Cardiac muscle cell (in vitro differentiated cells and primary cell): Measurements from ENCODE around the gene HEATR1. TPM values are rescaled to one million over a fixed set of nuclear protein-coding genes. Genes with fewer than 3 reads are reported as not detected.
"Not testable (repeated sequence)": the region's sequence is repeated elsewhere in the genome, so short reads cannot be mapped to it uniquely, and the experiment has no call there.

Experiments
- DNase-seq, 2 donors: peaks; one replicate each; pipeline versions ENCODE4 v3.0.0 to v3.0.0-alpha.2; 2010 to 2017; ENCODE audit warnings: low read depth in 1 of 2, low spot score in 1 of 2
- H3K27ac ChIP-seq: fragments of 200-600 bp; sonication (generic); 2 replicates; pipeline ENCODE4 v1.5.1; 2016
- H3K27me3 ChIP-seq: fragments of 200-600 bp; sonication (generic); 2 replicates; pipeline ENCODE4 v1.6.0; 2016; ENCODE audit warnings: control low read depth
- H3K36me3 ChIP-seq: fragments of 200-600 bp; sonication (generic); 2 replicates; pipeline ENCODE4 v1.5.1; 2016; ENCODE audit warnings: control low read depth
- H3K4me1 ChIP-seq: fragments of 200-600 bp; sonication (generic); 2 replicates; pipeline ENCODE4 v1.8.1; 2017; ENCODE audit warnings: low read depth, mild to moderate bottlenecking, mixed run types
- H3K4me3 ChIP-seq: fragments of 200-600 bp; sonication (generic); 2 replicates; pipeline ENCODE4 v1.5.1; 2016; ENCODE audit warnings: mild to moderate bottlenecking
- H3K9me3 ChIP-seq: fragments of 200-600 bp; sonication (generic); 2 replicates; pipeline ENCODE4 v1.5.1; 2017; ENCODE audit warnings: low read depth, mild to moderate bottlenecking, control low read depth
- polyA plus RNA-seq: library from polyadenylated mRNA; unstranded; fragments of >200 nt; fragmentation: Nextera tagmentation; extraction: Ambion mirVana; gene quantifications from 2 replicates; pipeline ENCODE4 v1.2.1, GENCODE V29; 2016
- total RNA-seq: library from RNA; depleted of rRNA; stranded (reverse); fragments of >200 nt; gene quantifications from 2 replicates; pipeline ENCODE4 v1.2.3, GENCODE V29; 2016
- TF ChIP-seq, protein P1 (sequence below): IDR thresholded peaks from 2 replicates; pipeline ENCODE4 v1.5.1; 2012; ENCODE audit warnings: low read depth, mild to moderate bottlenecking, low read length

HEATR1 gene
- total and polyA plus RNA-seq, 2 experiments from 2014 or later = 6.6 to 11.9 TPM

DNA sequence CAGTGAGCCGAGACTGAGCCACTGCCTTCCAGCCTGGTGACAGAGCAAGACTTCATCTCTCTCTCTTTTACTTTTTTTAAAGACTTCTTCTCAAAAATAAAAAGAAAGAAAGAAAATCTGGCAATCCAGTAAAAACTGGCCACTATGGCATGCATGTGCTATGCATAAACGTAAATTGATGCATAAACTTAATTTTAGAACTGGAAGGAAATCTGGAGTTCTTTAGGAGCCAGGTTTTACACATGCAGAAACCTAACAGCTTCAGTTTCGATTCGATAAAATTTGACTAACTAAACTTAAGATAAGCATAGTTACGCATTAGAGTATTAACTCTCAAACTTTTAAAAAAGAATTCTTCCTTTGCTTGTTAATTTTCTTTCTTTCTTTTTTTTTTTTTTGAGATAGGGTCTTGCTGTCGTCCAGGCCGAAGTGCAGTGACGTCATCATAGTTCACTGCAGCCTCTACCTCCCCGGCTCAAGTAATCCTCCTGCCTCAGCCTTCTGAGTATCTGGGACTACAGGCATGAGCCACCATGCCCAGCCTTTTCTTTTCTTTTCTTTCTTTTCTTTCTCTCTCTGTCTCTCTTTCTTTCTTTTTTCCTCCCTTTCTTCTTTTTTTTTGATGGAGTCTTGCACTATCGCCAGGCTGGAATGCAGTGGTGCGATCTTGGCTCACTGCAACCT is 92.4 kb downstream of the HEATR1 start:
- TF ChIP-seq, protein P1, sequence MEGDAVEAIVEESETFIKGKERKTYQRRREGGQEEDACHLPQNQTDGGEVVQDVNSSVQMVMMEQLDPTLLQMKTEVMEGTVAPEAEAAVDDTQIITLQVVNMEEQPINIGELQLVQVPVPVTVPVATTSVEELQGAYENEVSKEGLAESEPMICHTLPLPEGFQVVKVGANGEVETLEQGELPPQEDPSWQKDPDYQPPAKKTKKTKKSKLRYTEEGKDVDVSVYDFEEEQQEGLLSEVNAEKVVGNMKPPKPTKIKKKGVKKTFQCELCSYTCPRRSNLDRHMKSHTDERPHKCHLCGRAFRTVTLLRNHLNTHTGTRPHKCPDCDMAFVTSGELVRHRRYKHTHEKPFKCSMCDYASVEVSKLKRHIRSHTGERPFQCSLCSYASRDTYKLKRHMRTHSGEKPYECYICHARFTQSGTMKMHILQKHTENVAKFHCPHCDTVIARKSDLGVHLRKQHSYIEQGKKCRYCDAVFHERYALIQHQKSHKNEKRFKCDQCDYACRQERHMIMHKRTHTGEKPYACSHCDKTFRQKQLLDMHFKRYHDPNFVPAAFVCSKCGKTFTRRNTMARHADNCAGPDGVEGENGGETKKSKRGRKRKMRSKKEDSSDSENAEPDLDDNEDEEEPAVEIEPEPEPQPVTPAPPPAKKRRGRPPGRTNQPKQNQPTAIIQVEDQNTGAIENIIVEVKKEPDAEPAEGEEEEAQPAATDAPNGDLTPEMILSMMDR = no peak
- H3K27me3 ChIP-seq = no peaks in the 10 kb centered on the region
- no peaks in the 10 kb centered on the region for H3K4me1 ChIP-seq
- DNase-seq = peak in 1 of 2 donors; percentile 23
- no peak overlapping the region for H3K27ac ChIP-seq
- H3K36me3 ChIP-seq = no peaks in the 10 kb centered on the region
- H3K4me3 ChIP-seq = no peak overlapping the region
- no peaks in the 10 kb centered on the region for H3K9me3 ChIP-seq

GRCh38 chr1:236509647-236510401 is 94.5 kb downstream of the HEATR1 start:
- no peak for DNase-seq

GRCh38 chr1:236509203-236509602 is 95.1 kb downstream of the HEATR1 start:
- no peak for DNase-seq
- no peaks in the 10 kb centered on the region for H3K9me3 ChIP-seq
- H3K27me3 ChIP-seq = no peaks in the 10 kb centered on the region
- no peaks in the 10 kb centered on the region for H3K36me3 ChIP-seq
- no peaks in the 10 kb centered on the region for H3K4me1 ChIP-seq
- TF ChIP-seq, protein P1 = no peak
- no peak overlapping the region for H3K27ac ChIP-seq
- H3K4me3 ChIP-seq = no peak overlapping the region

More at GRCh38 chr1:236509647-236510401, 94.5 kb downstream of the HEATR1 start:
- no peak overlapping the region for H3K27ac ChIP-seq
- no peaks in the 10 kb centered on the region for H3K4me1 ChIP-seq
- no peak overlapping the region for H3K4me3 ChIP-seq
- TF ChIP-seq, protein P1 = no peak
- H3K9me3 ChIP-seq = no peaks in the 10 kb centered on the region
- H3K27me3 ChIP-seq = no peaks in the 10 kb centered on the region
- no peaks in the 10 kb centered on the region for H3K36me3 ChIP-seq

- Histone ChIP-seq H3K9me3 (no peaks in the 10 kb centered on the region), H3K27me3 (no peaks in the 10 kb centered on the region), H3K36me3 (no peaks in the 10 kb centered on the region), H3K4me3 (no peak overlapping the region), H3K27ac (no peak overlapping the region), H3K4me1 (no peaks in the 10 kb centered on the region)
- TF ChIP-seq, protein P1 = no peak
- no peak for DNase-seq
Observed at GRCh38 chr1:236508593-236509027, 95.7 kb downstream of the HEATR1 start.

- Histone ChIP-seq H3K27ac (no peak overlapping the region), H3K4me1 (no peaks in the 10 kb centered on the region), H3K36me3 (no peaks in the 10 kb centered on the region), H3K27me3 (no peaks in the 10 kb centered on the region), H3K9me3 (no peaks in the 10 kb centered on the region), H3K4me3 (no peak overlapping the region)
- TF ChIP-seq, protein P1 = no peak
- DNase-seq = peak in 1 of 2 donors; percentile 89
Observed at GRCh38 chr1:236507022-236507700, 97.2 kb downstream of the HEATR1 start.

GRCh38 chr1:236504338-236504737 is 100.0 kb downstream of the HEATR1 start:
- not testable (repeated sequence) for DNase-seq, H3K27me3 ChIP-seq, H3K27ac ChIP-seq, H3K4me3 ChIP-seq, H3K4me1 ChIP-seq, H3K36me3 ChIP-seq, H3K9me3 ChIP-seq
